MM.1S (cell line): ENCODE results near the gene PCNX3.

Experiments used
- DNase-seq: peaks from one replicate; pipeline ENCODE4 v3.0.0-alpha.2; 2015
- H2AFZ ChIP-seq: fragments of 300-600 bp; sonication (generic); 2 replicates; pipeline ENCODE4 v1.6.0; 2016; ENCODE audit warnings: antibody characterized with exemption, low read length
- H3F3A ChIP-seq: fragments of 300-600 bp; sonication (generic); 2 replicates; pipeline ENCODE4 v1.6.1; 2016; ENCODE audit warnings: mild to moderate bottlenecking, antibody characterized with exemption, low read length, moderate library complexity, mixed read lengths; ENCODE audit not compliant: insufficient read depth
- H3K27ac ChIP-seq: fragments of 300-600 bp; sonication (generic); 2 replicates; pipeline ENCODE4 v1.5.1; 2016; ENCODE audit warnings: mild to moderate bottlenecking, low read length
- H3K27me3 ChIP-seq: fragments of 300-600 bp; sonication (generic); replicated peaks from 2 replicates; pipeline ENCODE4 v1.6.0; 2016; ENCODE audit warnings: low read length; ENCODE audit not compliant: insufficient read depth
- H3K36me3 ChIP-seq: fragments of 300-600 bp; sonication (generic); replicated peaks from 2 replicates; pipeline ENCODE4 v1.6.1; 2016; ENCODE audit warnings: mild to moderate bottlenecking, low read length, mixed read lengths; ENCODE audit not compliant: insufficient read depth
- H3K4me1 ChIP-seq: fragments of 300-600 bp; sonication (generic); 2 replicates; pipeline ENCODE4 v1.6.1; 2016; ENCODE audit warnings: low read length, mixed read lengths
- H3K4me2 ChIP-seq: fragments of 300-600 bp; sonication (generic); 2 replicates; pipeline ENCODE4 v1.6.0; 2016; ENCODE audit warnings: low read depth, low read length
- H3K4me3 ChIP-seq: fragments of 300-600 bp; sonication (generic); 2 replicates; pipeline ENCODE4 v1.5.1; 2016; ENCODE audit warnings: low read length, mixed read lengths
- H3K79me2 ChIP-seq: fragments of 300-600 bp; sonication (generic); 2 replicates; pipeline ENCODE4 v1.6.1; 2016; ENCODE audit warnings: mixed run types, low read length, mixed read lengths
- H3K9ac ChIP-seq: fragments of 300-600 bp; sonication (generic); 2 replicates; pipeline ENCODE4 v1.6.1; 2016; ENCODE audit warnings: low read length, mixed read lengths
- H3K9me2 ChIP-seq: fragments of 300-600 bp; sonication (generic); replicated peaks from 2 replicates; pipeline ENCODE4 v1.6.1; 2016; ENCODE audit warnings: mild to moderate bottlenecking, low read length, mixed read lengths; ENCODE audit not compliant: insufficient read depth
- H3K9me3 ChIP-seq: fragments of 300-600 bp; sonication (generic); replicated peaks from 2 replicates; pipeline ENCODE4 v1.6.1; 2016; ENCODE audit warnings: mild to moderate bottlenecking, low read length, mixed read lengths; ENCODE audit not compliant: insufficient read depth
- H4K20me1 ChIP-seq: fragments of 300-600 bp; sonication (generic); 2 replicates; pipeline ENCODE4 v1.6.1; 2016; ENCODE audit warnings: mild to moderate bottlenecking, low read length, moderate library complexity, mixed read lengths; ENCODE audit not compliant: insufficient read depth
- EZH2 ChIP-seq: fragments of 300-600 bp; sonication (generic); optimal IDR thresholded peaks from 2 replicates; pipeline ENCODE3; 2017; ENCODE audit warnings: low read depth, mild to moderate bottlenecking, antibody characterized with exemption, low read length, mixed read lengths
- EZH2phosphoT487 ChIP-seq: fragments of 300-600 bp; sonication (generic); IDR thresholded peaks from 2 replicates; pipeline ENCODE4 v1.6.1; 2018; ENCODE audit warnings: antibody characterized with exemption, low read length
- TF ChIP-seq, protein P1 (sequence below): fragments of 300-600 bp; sonication (generic); IDR thresholded peaks from 2 replicates; pipeline ENCODE4 v1.5.1; 2016; ENCODE audit warnings: antibody characterized with exemption, low read length, mixed read lengths

PCNX3 gene

GRCh38 chr11:65595131-65595530, 20.4 kb upstream of the PCNX3 start:
- Histone ChIP-seq H3K27ac (no peak overlapping the region), H2AFZ (no peak overlapping the region), H4K20me1 (no peaks in the 10 kb centered on the region), H3K36me3 (no peaks in the 10 kb centered on the region), H3K4me1 (no peaks in the 10 kb centered on the region), H3K9me2 (no peaks in the 10 kb centered on the region), H3K4me3 (no peak overlapping the region), H3K27me3 (no peaks in the 10 kb centered on the region), H3K79me2 (no peaks in the 10 kb centered on the region), H3K4me2 (no peak overlapping the region), H3F3A (no peaks in the 10 kb centered on the region), H3K9me3 (no peaks in the 10 kb centered on the region), H3K9ac (no peak overlapping the region)
- no peak for DNase-seq
- TF ChIP-seq EZH2phosphoT487 (no peak), EZH2 (no peak)
- TF ChIP-seq, protein P1, sequence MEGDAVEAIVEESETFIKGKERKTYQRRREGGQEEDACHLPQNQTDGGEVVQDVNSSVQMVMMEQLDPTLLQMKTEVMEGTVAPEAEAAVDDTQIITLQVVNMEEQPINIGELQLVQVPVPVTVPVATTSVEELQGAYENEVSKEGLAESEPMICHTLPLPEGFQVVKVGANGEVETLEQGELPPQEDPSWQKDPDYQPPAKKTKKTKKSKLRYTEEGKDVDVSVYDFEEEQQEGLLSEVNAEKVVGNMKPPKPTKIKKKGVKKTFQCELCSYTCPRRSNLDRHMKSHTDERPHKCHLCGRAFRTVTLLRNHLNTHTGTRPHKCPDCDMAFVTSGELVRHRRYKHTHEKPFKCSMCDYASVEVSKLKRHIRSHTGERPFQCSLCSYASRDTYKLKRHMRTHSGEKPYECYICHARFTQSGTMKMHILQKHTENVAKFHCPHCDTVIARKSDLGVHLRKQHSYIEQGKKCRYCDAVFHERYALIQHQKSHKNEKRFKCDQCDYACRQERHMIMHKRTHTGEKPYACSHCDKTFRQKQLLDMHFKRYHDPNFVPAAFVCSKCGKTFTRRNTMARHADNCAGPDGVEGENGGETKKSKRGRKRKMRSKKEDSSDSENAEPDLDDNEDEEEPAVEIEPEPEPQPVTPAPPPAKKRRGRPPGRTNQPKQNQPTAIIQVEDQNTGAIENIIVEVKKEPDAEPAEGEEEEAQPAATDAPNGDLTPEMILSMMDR = no peak

DNA sequence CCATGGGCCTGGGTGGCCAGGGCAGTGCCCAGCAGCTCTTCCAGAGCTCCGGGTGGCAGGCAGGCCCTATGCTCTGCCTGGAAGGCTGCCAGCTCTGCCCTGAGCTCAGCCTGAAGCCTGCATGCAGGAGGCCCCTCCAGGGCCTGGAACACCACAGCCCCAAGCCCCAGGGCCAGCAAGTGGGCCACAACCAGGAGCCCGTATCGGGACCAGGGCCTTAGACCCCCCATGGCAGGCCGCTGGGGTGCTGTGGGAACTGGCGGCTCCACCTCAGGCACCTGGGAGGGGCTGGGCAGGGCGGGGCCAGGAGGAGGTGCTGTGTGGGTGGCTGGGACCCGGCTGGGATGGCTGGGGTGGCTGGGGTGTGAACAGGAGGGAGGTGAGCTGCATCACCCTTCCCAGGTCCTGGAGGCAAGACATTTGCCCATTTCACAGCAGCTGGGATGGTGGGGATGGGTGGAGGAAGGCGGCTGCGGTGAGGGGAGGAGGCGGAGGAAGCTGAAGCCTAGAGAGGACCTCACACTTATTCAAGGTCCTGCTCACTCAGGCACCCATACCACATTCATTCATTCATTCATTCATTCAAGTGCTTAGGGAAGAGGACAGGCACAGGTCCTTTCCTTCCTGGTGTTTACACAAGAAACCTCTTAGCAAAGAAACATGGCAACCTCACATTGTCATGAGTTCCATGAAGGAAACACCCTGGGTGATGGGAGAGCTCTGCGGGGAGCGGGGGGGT, 19.9 kb upstream of the PCNX3 start, which contains the start of gene KCNK7:
Gene KCNK7, minus strand, starts transcription at position 258 of the 739 bp plus-strand sequence. Its CDS starts 28 bp downstream, at position 230.
- Histone ChIP-seq H2AFZ (no peak within 1 kb of the TSS), H4K20me1 (no peaks in the 10 kb centered on the region), H3K36me3 (no peaks in the 10 kb centered on the region), H3K9me2 (no peaks in the 10 kb centered on the region), H3F3A (no peaks in the 10 kb centered on the region), H3K27me3 (no peaks in the 10 kb centered on the region), H3K4me2 (no peak within 1 kb of the TSS), H3K4me3 (no peak within 1 kb of the TSS), H3K79me2 (no peaks in the 10 kb centered on the region), H3K9ac (no peak within 1 kb of the TSS), H3K9me3 (no peaks in the 10 kb centered on the region), H3K4me1 (no peaks in the 10 kb centered on the region), H3K27ac (no peak within 1 kb of the TSS)
- DNase-seq = no peak
- TF ChIP-seq, protein P1 = no peak
- no peak for TF ChIP-seq EZH2phosphoT487
- TF ChIP-seq EZH2 = no peak

GRCh38 chr11:65596520-65596919, 19.1 kb upstream of the PCNX3 start:
- H3K9me3 ChIP-seq = no peaks in the 10 kb centered on the region
- no peaks in the 10 kb centered on the region for H3F3A ChIP-seq
- no peak overlapping the region for H3K9ac ChIP-seq
- H3K9me2 ChIP-seq = no peaks in the 10 kb centered on the region
- no peaks in the 10 kb centered on the region for H4K20me1 ChIP-seq
- H3K4me3 ChIP-seq = no peak overlapping the region
- no peaks in the 10 kb centered on the region for H3K27me3 ChIP-seq
- no peak overlapping the region for H3K4me2 ChIP-seq
- H2AFZ ChIP-seq = no peak overlapping the region
- no peaks in the 10 kb centered on the region for H3K79me2 ChIP-seq
- no peak for DNase-seq
- H3K36me3 ChIP-seq = no peaks in the 10 kb centered on the region
- H3K27ac ChIP-seq = no peak overlapping the region
- no peaks in the 10 kb centered on the region for H3K4me1 ChIP-seq
- TF ChIP-seq, protein P1 = no peak
- TF ChIP-seq EZH2 (no peak), EZH2phosphoT487 (no peak)
